K562 treated with DMSO at 1 percent for 12 hours (cell line): ENCODE results near the gene PHIP. TPM values are rescaled to one million over a fixed set of nuclear protein-coding genes. Genes with fewer than 3 reads are reported as not detected.

ENCODE experiments used
- total RNA-seq: library from RNA; unstranded; fragments of 300-600 nt; gene quantifications from 2 replicates; pipeline ENCODE4 v1.2.3, GENCODE V29; 2022; ENCODE audit not compliant: insufficient read depth

PHIP gene
- 4.2 and 17.4 TPM in 2 replicates for total RNA-seq

GRCh38 chr6:79078075-79078969 is at the start of gene PHIP:
Gene PHIP (minus strand): TSS chr6:79078254. CDS start chr6:79078068, 186 bp downstream.

Other genes starting within 250 kb of the PHIP start
- gene IRAK1BP1, start 210.7 kb downstream of the PHIP start, total RNA-seq, result 0.66 and 1.7 TPM in 2 replicates
- gene HMGN3, start 156.4 kb upstream of the PHIP start, total RNA-seq, result 48.1 and 82.3 TPM in 2 replicates